HepG2 (cell line): ENCODE measurements around the gene GRB2. TPM values are rescaled to one million over a fixed set of nuclear protein-coding genes. Genes with fewer than 3 reads are reported as not detected.

ENCODE experiments used
- AHDC1 ChIP-seq: sonication (generic); formaldehyde crosslinking; IDR thresholded peaks from 2 replicates; pipeline ENCODE4 v1.5.1; 2020; ENCODE audit warnings: mild to moderate bottlenecking, missing genetic modification reagents, borderline replicate concordance
- DMAP1 ChIP-seq: IDR thresholded peaks from 2 replicates; pipeline ENCODE4 v1.6.1; 2016
- DPF2 ChIP-seq: sonication (generic); formaldehyde crosslinking; IDR thresholded peaks from 2 replicates; pipeline ENCODE4 v1.4.0; 2020; ENCODE audit warnings: mild to moderate bottlenecking, low read depth, missing genetic modification reagents, borderline replicate concordance
- HES4 ChIP-seq: sonication (generic); formaldehyde crosslinking; IDR thresholded peaks from 2 replicates; pipeline ENCODE4 v1.9.0; 2021; ENCODE audit warnings: mild to moderate bottlenecking, missing genetic modification reagents, borderline replicate concordance
- PCBP1 ChIP-seq: fragments of 200-400 bp; formaldehyde crosslinking; IDR thresholded peaks from 2 replicates; pipeline ENCODE4 v1.6.1; 2017; ENCODE audit warnings: mild to moderate bottlenecking, low read depth, low read length, borderline replicate concordance
- PHF8 ChIP-seq: sonication (generic); formaldehyde crosslinking; IDR thresholded peaks from 2 replicates; pipeline ENCODE4 v1.5.0; 2020; ENCODE audit warnings: missing genetic modification reagents
- RCOR2 ChIP-seq: IDR thresholded peaks from 2 replicates; pipeline ENCODE4 v1.6.1; 2016; ENCODE audit warnings: missing biosample characterization, missing genetic modification reagents
- SUZ12 ChIP-seq: fragments of 150-350 bp; IDR thresholded peaks from 2 replicates; pipeline ENCODE4 v1.6.1; 2014; ENCODE audit warnings: low read depth, low read length
- ZNF362 ChIP-seq: sonication (generic); formaldehyde crosslinking; IDR thresholded peaks from 2 replicates; pipeline ENCODE4 v1.4.0; 2020; ENCODE audit warnings: missing genetic modification reagents, mild to moderate bottlenecking, borderline replicate concordance
- ZNF574 ChIP-seq: sonication (generic); formaldehyde crosslinking; IDR thresholded peaks from 2 replicates; pipeline ENCODE4 v1.4.0; 2020; ENCODE audit warnings: missing genetic modification reagents
- ZNF770 ChIP-seq: sonication (generic); formaldehyde crosslinking; IDR thresholded peaks from 2 replicates; pipeline ENCODE4 v1.5.0; 2020; ENCODE audit warnings: mild to moderate bottlenecking, missing genetic modification reagents
- polyA plus RNA-seq, 8 experiments: library from polyadenylated mRNA; depleted of rRNA in 3 of 8; stranded (reverse) in 7 of 8; unstranded in 1 of 8; fragments of >200 nt; fragmentation: Illumina TruSeq in 4 of 8; extraction: Trizol in 4 of 8; gene quantifications; 2 replicates each; pipeline versions ENCODE4 v1.2.1 to v1.2.3, GENCODE V29; 2011 to 2016; ENCODE audit warnings: low read depth in 4 of 8, missing spikeins in 1 of 8, mixed read lengths in 1 of 8; ENCODE audit not compliant: insufficient read depth in 1 of 8
- total RNA-seq, 5 experiments: library from RNA; depleted of rRNA; stranded (reverse); fragments of >200 nt; fragmentation: Illumina TruSeq; extraction: Trizol; gene quantifications; 2 replicates each; pipeline ENCODE4 v1.2.3, GENCODE V29; 2016; ENCODE audit warnings: low read depth in 1 of 5

GRB2 gene
- total and polyA plus RNA-seq, 2 of the 13 experiments (the other 11 are each of a cell fraction or from before 2014, with no cell fraction given) = 84.6 to 92.3 TPM

- peak; percentile 56; the same call in 1 of the 2 replicates for TF ChIP-seq AHDC1 (CRISPR knock-in tag)
- no peak for TF ChIP-seq HES4 (CRISPR knock-in tag)
- no peak for TF ChIP-seq PCBP1
- no peak for TF ChIP-seq ZNF574 (CRISPR knock-in tag)
- TF ChIP-seq ZNF770 = peak; percentile 68; the same call in 1 of the 2 replicates
- no peak for TF ChIP-seq DMAP1 (CRISPR knock-in tag)
- TF ChIP-seq PHF8 (CRISPR knock-in tag) = no peak
- TF ChIP-seq DPF2 (CRISPR knock-in tag) = peak; percentile 60; the same call in 1 of the 2 replicates
- peak; percentile 58; the same call in 1 of the 2 replicates for TF ChIP-seq RCOR2 (CRISPR knock-in tag)
- TF ChIP-seq SUZ12 = no peak
- TF ChIP-seq ZNF362 (CRISPR knock-in tag) = peak; percentile 90
Measured at GRCh38 chr17:75442168-75443103, 37.0 kb upstream of the GRB2 start (continued).
